ENCODE results near the gene COMT.

DNA sequence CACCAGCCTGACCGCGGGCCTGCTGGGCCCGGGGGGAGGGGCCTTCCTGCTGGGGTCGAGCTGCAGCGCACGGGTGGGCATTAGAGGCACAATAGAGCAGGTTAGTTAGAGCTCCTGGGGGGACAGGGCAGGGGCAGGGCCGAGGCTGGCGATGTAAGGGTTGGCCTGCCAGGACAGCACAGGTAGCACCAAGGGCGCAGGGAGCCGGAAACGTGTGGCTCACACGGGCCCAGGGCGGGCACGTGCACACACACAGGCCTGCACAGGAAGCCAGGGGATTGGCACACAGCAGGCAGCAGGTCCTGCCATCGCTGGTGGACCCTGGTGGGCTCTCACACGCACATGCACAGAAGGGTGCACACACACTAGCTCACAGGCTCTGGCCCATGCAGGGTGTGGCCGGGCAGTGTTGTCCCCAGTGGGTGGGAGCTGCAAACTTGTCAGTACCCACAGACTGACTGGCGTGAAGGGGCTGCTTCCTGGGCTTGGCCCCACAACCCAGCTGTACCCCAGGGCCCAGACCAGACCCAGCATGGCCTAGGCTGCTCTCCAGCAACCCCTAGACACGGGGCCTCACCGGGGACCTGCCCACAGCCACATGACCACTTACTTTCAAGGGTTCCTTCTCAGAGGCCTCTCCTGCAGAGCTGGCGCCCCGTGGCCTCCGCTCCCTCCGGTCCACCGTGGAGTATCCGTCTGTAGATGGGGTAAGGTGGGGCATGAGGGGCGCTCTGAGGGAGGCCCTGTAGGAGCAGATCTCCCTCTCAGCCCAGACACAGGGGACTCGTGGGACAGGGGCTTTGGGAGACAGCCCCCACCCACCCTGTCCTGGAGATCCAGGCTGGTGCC, 29.9 kb downstream of the COMT start:
- TF ChIP-seq JUNB (IDR thresholded peaks at IDR 0.05; ENCODE audit: unreplicated experiment) = no peak
- TF ChIP-seq, protein P1, sequence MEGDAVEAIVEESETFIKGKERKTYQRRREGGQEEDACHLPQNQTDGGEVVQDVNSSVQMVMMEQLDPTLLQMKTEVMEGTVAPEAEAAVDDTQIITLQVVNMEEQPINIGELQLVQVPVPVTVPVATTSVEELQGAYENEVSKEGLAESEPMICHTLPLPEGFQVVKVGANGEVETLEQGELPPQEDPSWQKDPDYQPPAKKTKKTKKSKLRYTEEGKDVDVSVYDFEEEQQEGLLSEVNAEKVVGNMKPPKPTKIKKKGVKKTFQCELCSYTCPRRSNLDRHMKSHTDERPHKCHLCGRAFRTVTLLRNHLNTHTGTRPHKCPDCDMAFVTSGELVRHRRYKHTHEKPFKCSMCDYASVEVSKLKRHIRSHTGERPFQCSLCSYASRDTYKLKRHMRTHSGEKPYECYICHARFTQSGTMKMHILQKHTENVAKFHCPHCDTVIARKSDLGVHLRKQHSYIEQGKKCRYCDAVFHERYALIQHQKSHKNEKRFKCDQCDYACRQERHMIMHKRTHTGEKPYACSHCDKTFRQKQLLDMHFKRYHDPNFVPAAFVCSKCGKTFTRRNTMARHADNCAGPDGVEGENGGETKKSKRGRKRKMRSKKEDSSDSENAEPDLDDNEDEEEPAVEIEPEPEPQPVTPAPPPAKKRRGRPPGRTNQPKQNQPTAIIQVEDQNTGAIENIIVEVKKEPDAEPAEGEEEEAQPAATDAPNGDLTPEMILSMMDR (conservative IDR thresholded peaks at IDR 0.05; ENCODE audit: low read depth in 2 of 2) = no peak
- TF ChIP-seq POLR2AphosphoS5 (IDR thresholded peaks at IDR 0.05; ENCODE audit: low read depth) = no peak
- TF ChIP-seq, protein P2, sequence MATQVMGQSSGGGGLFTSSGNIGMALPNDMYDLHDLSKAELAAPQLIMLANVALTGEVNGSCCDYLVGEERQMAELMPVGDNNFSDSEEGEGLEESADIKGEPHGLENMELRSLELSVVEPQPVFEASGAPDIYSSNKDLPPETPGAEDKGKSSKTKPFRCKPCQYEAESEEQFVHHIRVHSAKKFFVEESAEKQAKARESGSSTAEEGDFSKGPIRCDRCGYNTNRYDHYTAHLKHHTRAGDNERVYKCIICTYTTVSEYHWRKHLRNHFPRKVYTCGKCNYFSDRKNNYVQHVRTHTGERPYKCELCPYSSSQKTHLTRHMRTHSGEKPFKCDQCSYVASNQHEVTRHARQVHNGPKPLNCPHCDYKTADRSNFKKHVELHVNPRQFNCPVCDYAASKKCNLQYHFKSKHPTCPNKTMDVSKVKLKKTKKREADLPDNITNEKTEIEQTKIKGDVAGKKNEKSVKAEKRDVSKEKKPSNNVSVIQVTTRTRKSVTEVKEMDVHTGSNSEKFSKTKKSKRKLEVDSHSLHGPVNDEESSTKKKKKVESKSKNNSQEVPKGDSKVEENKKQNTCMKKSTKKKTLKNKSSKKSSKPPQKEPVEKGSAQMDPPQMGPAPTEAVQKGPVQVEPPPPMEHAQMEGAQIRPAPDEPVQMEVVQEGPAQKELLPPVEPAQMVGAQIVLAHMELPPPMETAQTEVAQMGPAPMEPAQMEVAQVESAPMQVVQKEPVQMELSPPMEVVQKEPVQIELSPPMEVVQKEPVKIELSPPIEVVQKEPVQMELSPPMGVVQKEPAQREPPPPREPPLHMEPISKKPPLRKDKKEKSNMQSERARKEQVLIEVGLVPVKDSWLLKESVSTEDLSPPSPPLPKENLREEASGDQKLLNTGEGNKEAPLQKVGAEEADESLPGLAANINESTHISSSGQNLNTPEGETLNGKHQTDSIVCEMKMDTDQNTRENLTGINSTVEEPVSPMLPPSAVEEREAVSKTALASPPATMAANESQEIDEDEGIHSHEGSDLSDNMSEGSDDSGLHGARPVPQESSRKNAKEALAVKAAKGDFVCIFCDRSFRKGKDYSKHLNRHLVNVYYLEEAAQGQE (IDR thresholded peaks at IDR 0.05; ENCODE audit: unreplicated experiment) = no peak
- TF ChIP-seq EZH2 (IDR thresholded peaks at IDR 0.05; ENCODE audit: low read depth, unreplicated experiment) = no peak
- no peak for TF ChIP-seq CREB1 (CRISPR knock-in tag; IDR thresholded peaks at IDR 0.05; ENCODE audit: low read depth)
- TF ChIP-seq ZNF114 (CRISPR knock-in tag; IDR thresholded peaks at IDR 0.05) = no peak
- no peak for TF ChIP-seq NANOG (IDR thresholded peaks at IDR 0.05; ENCODE audit: borderline replicate concordance)
- no peak for TF ChIP-seq EZH2phosphoT487 (IDR thresholded peaks at IDR 0.05; ENCODE audit: unreplicated experiment)
- TF ChIP-seq, protein P3, sequence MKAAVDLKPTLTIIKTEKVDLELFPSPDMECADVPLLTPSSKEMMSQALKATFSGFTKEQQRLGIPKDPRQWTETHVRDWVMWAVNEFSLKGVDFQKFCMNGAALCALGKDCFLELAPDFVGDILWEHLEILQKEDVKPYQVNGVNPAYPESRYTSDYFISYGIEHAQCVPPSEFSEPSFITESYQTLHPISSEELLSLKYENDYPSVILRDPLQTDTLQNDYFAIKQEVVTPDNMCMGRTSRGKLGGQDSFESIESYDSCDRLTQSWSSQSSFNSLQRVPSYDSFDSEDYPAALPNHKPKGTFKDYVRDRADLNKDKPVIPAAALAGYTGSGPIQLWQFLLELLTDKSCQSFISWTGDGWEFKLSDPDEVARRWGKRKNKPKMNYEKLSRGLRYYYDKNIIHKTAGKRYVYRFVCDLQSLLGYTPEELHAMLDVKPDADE (IDR thresholded peaks at IDR 0.05) = no peak
- no peak for TF ChIP-seq ZNF331 (CRISPR knock-in tag; IDR thresholded peaks at IDR 0.05; ENCODE audit: low read depth)

Measured in GM23338 (cell line).